GM06990 (cell line): ENCODE data around the gene OGDH.

Experiments used
- DNase-seq: peaks from one replicate; pipeline ENCODE4 v3.0.0-alpha.2; 2011; ENCODE audit not compliant: insufficient read length; ENCODE audit errors: extremely low read depth
- H3K27me3 ChIP-seq: replicated peaks from 2 replicates; pipeline ENCODE4 v1.6.0; 2011; ENCODE audit warnings: low read length; ENCODE audit not compliant: control insufficient read depth, insufficient read depth
- H3K36me3 ChIP-seq: 2 replicates; pipeline ENCODE4 v1.5.1; 2011; ENCODE audit warnings: low read length; ENCODE audit not compliant: control insufficient read depth, insufficient read depth
- H3K4me3 ChIP-seq: replicated peaks from 2 replicates; pipeline ENCODE4 v1.5.1; 2011; ENCODE audit warnings: low read depth, mild to moderate bottlenecking, control low read depth, low read length
- TF ChIP-seq, protein P1 (sequence below): IDR thresholded peaks from 2 replicates; pipeline ENCODE4 v1.5.1; 2011; ENCODE audit warnings: low read length, control low read depth, mild to moderate bottlenecking, inconsistent platforms; ENCODE audit not compliant: insufficient read depth, poor library complexity, severe bottlenecking

The OGDH gene

DNA sequence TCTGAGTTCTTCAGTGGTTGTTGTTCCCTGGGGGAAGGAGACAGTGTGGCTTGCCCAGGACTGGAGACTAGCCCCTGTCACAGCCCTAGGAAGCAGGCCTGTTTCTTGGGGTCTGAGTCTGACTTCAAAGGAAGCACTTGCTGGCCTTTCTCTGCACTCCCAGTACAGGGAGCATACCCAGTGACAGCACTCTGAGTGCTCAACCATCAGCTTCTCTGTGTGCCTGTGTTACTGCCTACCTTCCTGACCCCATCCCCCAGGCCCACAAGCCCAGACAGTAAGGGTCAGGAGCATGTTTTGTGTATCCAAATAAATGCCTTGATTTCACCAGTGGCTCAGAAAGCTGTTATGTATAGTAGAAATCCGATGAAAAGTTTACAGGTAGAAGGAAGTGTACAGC lies 48.9 kb downstream of the OGDH start:
- no peak for DNase-seq
- no peaks in the 10 kb centered on the region for H3K27me3 ChIP-seq
- H3K4me3 ChIP-seq, result no peak overlapping the region
- TF ChIP-seq, protein P1, sequence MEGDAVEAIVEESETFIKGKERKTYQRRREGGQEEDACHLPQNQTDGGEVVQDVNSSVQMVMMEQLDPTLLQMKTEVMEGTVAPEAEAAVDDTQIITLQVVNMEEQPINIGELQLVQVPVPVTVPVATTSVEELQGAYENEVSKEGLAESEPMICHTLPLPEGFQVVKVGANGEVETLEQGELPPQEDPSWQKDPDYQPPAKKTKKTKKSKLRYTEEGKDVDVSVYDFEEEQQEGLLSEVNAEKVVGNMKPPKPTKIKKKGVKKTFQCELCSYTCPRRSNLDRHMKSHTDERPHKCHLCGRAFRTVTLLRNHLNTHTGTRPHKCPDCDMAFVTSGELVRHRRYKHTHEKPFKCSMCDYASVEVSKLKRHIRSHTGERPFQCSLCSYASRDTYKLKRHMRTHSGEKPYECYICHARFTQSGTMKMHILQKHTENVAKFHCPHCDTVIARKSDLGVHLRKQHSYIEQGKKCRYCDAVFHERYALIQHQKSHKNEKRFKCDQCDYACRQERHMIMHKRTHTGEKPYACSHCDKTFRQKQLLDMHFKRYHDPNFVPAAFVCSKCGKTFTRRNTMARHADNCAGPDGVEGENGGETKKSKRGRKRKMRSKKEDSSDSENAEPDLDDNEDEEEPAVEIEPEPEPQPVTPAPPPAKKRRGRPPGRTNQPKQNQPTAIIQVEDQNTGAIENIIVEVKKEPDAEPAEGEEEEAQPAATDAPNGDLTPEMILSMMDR, result no peak
- H3K36me3 ChIP-seq, result peaks cover 14% of the 10 kb centered on the region

DNA sequence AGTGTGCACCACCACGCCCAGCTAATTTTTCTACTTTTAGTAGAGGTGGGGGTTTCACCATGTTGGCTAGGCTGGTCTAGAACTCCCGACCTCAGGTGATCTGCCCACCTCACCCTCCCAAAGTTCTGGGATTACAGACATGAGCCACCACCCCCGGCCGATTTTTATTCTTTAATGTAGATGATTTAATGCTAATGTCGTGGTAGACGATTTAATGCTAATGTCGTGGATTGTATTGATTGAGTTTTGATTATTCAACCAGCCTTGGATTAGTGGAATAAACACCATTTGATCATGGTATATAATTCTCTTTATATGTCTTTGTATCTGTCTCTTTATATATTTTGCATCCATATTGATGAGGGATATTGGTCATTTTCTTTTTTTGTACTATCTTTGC lies 52.6 kb downstream of the OGDH start:
- no peak for DNase-seq
- H3K4me3 ChIP-seq, result no peak overlapping the region
- TF ChIP-seq, protein P1, result no peak
- no peaks in the 10 kb centered on the region for H3K27me3 ChIP-seq
- H3K36me3 ChIP-seq, result peaks cover 12% of the 10 kb centered on the region

DNA sequence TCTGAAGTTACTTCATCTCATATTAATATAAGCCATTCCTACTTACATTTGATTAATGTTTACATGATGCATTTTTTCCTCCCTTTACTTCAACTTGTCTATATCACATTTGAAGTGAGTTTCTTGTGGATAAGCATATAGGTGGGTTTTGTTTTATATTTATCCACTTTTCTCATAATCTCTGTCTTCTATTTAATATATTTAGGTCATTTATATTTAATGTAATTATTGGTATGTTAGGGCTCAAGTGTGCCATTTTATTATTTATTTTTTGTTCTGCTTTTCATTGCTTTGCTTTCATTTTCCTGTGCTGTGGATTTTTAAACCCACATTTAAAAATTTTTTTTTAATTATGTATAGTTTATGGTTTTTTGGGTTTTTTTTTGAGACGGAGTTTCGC lies 54.8 kb downstream of the OGDH start:
- no peak for DNase-seq
- Histone ChIP-seq H3K4me3 (no peak overlapping the region), H3K27me3 (no peaks in the 10 kb centered on the region), H3K36me3 (peaks cover 8% of the 10 kb centered on the region)
- TF ChIP-seq, protein P1, result no peak

DNA sequence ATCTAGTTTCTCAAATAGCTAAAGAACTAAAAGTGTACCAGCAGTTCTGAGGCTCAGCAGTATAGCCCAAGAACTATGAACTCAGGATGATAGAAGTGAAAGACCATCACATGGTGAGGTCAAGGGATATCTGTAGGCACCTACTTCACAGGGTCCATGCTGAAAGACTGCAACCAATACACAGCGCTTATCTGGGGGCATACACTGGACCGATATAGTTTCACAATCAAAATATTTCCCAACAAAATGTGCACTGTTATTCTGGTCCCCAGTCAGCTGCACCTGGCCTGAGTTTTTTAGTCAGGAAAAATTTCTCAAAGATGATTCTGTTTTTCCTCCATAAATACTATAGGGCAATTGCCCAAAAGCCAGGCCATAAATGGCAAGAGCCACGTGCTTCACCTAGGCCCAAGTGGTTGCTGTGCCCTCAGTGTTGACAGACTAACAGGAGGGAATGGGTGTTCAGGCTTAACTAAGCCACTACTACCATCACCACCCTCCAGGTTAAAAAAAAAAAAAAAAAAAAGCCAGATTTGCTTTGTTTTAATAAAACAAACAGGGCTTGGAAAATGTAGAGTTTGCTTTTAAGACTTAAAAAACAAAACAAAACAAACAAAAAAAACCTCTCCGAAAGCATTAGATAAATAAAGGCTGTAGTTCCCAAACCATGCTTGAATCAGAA lies 58.5 kb downstream of the OGDH start:
- no peaks in the 10 kb centered on the region for H3K27me3 ChIP-seq
- no peak overlapping the region for H3K4me3 ChIP-seq
- TF ChIP-seq, protein P1, result no peak
- H3K36me3 ChIP-seq, result peaks cover 8% of the 10 kb centered on the region
- DNase-seq, result no peak

DNA sequence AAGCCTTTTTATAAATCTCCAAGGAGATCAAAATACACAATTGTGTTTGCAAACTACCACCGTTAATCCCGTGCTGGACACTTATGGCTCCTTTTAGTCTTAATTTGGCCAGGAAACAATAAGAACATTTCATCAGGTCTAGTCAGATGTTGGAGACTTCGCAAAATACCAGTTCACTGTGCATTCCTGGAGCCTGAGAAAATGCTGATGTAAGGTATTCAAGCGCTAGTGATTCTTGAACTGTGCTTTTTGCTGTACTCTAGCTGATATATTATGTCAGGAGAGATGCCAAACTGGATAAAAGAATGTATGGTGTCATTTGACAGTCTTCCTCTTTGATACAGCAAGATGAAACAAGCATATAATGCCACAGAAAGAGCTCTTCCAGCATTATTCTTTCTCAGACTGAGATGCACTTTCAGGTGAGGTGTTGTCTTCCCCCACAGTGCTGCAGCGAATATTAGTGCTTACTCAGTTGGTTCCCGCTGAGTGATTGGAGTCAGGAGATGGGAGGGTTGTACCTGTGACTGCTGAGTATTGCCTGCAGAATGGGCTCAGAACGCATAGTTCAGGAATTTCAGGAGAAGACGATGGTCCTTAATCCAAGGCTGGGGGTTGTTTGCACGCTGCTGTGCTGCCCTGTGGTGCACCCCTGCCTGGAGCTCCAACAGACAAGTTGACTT lies 59.2 kb downstream of the OGDH start:
- TF ChIP-seq, protein P1, result no peak
- no peaks in the 10 kb centered on the region for H3K27me3 ChIP-seq
- no peak overlapping the region for H3K4me3 ChIP-seq
- H3K36me3 ChIP-seq, result peaks cover 6% of the 10 kb centered on the region
- DNase-seq, result no peak
